Measurements from ENCODE around the gene RNF141. TPM values are rescaled to one million over a fixed set of nuclear protein-coding genes. Genes with fewer than 3 reads are reported as not detected.

The RNF141 gene
- total RNA-seq, 1 experiment from 2014 or later = 23.2 TPM

DNA sequence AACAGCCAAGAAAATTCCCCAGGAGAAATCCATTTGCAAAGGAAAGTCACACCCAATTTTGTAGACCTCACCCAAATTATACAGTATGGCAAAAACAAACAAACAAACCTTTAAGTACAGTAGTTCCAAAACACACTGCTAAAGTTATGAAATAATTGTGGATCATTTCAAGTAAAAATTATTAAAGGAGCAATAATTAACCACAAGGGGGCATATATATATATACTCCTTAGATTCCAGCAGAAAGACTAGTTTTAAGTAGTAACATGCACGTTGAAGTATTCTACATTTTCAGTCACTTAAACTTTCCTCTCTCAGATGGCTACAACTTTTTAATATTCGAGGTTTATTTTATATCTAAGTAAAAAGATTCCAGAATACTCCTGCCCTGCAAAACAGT is 26.8 kb downstream of the RNF141 start (continued):
- TF ChIP-seq, protein P1, sequence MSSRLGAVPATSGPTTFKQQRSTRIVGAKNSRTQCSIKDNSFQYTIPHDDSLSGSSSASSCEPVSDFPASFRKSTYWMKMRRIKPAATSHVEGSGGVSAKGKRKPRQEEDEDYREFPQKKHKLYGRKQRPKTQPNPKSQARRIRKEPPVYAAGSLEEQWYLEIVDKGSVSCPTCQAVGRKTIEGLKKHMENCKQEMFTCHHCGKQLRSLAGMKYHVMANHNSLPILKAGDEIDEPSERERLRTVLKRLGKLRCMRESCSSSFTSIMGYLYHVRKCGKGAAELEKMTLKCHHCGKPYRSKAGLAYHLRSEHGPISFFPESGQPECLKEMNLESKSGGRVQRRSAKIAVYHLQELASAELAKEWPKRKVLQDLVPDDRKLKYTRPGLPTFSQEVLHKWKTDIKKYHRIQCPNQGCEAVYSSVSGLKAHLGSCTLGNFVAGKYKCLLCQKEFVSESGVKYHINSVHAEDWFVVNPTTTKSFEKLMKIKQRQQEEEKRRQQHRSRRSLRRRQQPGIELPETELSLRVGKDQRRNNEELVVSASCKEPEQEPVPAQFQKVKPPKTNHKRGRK (CRISPR knock-in tag; IDR thresholded peaks at IDR 0.05; ENCODE audit: borderline replicate concordance) = no peak
- TF ChIP-seq, protein P2, sequence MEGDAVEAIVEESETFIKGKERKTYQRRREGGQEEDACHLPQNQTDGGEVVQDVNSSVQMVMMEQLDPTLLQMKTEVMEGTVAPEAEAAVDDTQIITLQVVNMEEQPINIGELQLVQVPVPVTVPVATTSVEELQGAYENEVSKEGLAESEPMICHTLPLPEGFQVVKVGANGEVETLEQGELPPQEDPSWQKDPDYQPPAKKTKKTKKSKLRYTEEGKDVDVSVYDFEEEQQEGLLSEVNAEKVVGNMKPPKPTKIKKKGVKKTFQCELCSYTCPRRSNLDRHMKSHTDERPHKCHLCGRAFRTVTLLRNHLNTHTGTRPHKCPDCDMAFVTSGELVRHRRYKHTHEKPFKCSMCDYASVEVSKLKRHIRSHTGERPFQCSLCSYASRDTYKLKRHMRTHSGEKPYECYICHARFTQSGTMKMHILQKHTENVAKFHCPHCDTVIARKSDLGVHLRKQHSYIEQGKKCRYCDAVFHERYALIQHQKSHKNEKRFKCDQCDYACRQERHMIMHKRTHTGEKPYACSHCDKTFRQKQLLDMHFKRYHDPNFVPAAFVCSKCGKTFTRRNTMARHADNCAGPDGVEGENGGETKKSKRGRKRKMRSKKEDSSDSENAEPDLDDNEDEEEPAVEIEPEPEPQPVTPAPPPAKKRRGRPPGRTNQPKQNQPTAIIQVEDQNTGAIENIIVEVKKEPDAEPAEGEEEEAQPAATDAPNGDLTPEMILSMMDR (IDR thresholded peaks at IDR 0.05) = no peak
- no peak for TF ChIP-seq ZNF423 (CRISPR knock-in tag; IDR thresholded peaks at IDR 0.05)
- TF ChIP-seq NR1H2 (CRISPR knock-in tag; IDR thresholded peaks at IDR 0.05) = no peak
- TF ChIP-seq GRHL2 (CRISPR knock-in tag; IDR thresholded peaks at IDR 0.05; ENCODE audit: insufficient replicate concordance, severe bottlenecking) = no peak
- no peak for TF ChIP-seq RELA (CRISPR knock-in tag; IDR thresholded peaks at IDR 0.05; ENCODE audit: borderline replicate concordance)
- no peak for TF ChIP-seq JUN (CRISPR knock-in tag; IDR thresholded peaks at IDR 0.05)
- TF ChIP-seq, protein P3, sequence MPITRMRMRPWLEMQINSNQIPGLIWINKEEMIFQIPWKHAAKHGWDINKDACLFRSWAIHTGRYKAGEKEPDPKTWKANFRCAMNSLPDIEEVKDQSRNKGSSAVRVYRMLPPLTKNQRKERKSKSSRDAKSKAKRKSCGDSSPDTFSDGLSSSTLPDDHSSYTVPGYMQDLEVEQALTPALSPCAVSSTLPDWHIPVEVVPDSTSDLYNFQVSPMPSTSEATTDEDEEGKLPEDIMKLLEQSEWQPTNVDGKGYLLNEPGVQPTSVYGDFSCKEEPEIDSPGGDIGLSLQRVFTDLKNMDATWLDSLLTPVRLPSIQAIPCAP (CRISPR knock-in tag; IDR thresholded peaks at IDR 0.05) = no peak
- TF ChIP-seq GABPB1 (CRISPR knock-in tag; IDR thresholded peaks at IDR 0.05) = no peak
- no peak for TF ChIP-seq FOXK1 (CRISPR knock-in tag; IDR thresholded peaks at IDR 0.05)
- TF ChIP-seq ZNF263 (CRISPR knock-in tag; IDR thresholded peaks at IDR 0.05; ENCODE audit: low read depth) = no peak
- no peak for TF ChIP-seq ZNF121 (CRISPR knock-in tag; IDR thresholded peaks at IDR 0.05)

DNA sequence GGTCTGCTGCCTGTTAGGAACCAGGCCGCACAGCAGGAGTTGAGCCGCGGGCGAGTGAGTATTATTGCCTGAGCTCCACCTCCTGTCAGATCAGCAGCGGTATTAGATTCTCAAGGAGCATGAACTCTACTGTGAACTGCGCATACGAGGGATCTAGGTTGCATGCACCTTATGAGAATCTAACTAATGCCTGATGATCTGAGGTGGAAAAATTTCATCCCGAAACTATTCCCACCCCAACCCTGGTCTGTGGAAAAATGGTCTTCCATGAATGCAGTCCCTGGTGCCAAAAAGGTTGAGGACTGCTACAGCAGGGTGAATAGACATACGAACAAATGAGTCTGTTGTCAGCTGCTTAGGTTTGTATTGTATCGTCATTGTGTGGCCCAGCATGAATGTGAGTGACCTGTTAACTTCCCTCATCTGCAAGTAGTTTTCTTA is 29.8 kb downstream of the RNF141 start:
- DNase-seq (ENCODE audit: low spot score) (peak; percentile 47), ATAC-seq (peak; percentile 4; the same call in 1 of the 2 replicates)
- CTCF ChIA-PET = interaction anchor here (0.6 to 2.0 kb wide), 2 partner anchors 30 to 275 kb away, joined by 3 to 15 read pairs; partner anchors contain the start of gene RNF141
- Mint-ChIP-seq H3K4me1 (no peaks in the 10 kb centered on the region; the same call in 1 of the 2 replicates), H3K4me3 (peak overlapping the region; percentile 18), H3K27me3 (ENCODE audit: low read depth) (peaks cover 18% of the 10 kb centered on the region), H3K36me3 (no peaks in the 10 kb centered on the region), H3K9me3 (no peaks in the 10 kb centered on the region), H3K27ac (peak overlapping the region; percentile 19; the same call in 1 of the 2 replicates)
- POLR2A ChIA-PET = no interaction called here
- TF ChIP-seq ELF4 (CRISPR knock-in tag; IDR thresholded peaks at IDR 0.05; ENCODE audit: low read depth) = no peak
- TF ChIP-seq EMX1 (CRISPR knock-in tag; IDR thresholded peaks at IDR 0.05) = no peak
- TF ChIP-seq, protein P4, sequence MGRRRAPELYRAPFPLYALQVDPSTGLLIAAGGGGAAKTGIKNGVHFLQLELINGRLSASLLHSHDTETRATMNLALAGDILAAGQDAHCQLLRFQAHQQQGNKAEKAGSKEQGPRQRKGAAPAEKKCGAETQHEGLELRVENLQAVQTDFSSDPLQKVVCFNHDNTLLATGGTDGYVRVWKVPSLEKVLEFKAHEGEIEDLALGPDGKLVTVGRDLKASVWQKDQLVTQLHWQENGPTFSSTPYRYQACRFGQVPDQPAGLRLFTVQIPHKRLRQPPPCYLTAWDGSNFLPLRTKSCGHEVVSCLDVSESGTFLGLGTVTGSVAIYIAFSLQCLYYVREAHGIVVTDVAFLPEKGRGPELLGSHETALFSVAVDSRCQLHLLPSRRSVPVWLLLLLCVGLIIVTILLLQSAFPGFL (CRISPR knock-in tag; IDR thresholded peaks at IDR 0.05; ENCODE audit: borderline replicate concordance) = no peak
- no peak for TF ChIP-seq ZBTB21 (CRISPR knock-in tag; IDR thresholded peaks at IDR 0.05; ENCODE audit: borderline replicate concordance)
- no peak for TF ChIP-seq IRF2 (CRISPR knock-in tag; IDR thresholded peaks at IDR 0.05; ENCODE audit: borderline replicate concordance, low read depth)
- TF ChIP-seq CREB1 (CRISPR knock-in tag; IDR thresholded peaks at IDR 0.05) = no peak
- TF ChIP-seq, protein P5, sequence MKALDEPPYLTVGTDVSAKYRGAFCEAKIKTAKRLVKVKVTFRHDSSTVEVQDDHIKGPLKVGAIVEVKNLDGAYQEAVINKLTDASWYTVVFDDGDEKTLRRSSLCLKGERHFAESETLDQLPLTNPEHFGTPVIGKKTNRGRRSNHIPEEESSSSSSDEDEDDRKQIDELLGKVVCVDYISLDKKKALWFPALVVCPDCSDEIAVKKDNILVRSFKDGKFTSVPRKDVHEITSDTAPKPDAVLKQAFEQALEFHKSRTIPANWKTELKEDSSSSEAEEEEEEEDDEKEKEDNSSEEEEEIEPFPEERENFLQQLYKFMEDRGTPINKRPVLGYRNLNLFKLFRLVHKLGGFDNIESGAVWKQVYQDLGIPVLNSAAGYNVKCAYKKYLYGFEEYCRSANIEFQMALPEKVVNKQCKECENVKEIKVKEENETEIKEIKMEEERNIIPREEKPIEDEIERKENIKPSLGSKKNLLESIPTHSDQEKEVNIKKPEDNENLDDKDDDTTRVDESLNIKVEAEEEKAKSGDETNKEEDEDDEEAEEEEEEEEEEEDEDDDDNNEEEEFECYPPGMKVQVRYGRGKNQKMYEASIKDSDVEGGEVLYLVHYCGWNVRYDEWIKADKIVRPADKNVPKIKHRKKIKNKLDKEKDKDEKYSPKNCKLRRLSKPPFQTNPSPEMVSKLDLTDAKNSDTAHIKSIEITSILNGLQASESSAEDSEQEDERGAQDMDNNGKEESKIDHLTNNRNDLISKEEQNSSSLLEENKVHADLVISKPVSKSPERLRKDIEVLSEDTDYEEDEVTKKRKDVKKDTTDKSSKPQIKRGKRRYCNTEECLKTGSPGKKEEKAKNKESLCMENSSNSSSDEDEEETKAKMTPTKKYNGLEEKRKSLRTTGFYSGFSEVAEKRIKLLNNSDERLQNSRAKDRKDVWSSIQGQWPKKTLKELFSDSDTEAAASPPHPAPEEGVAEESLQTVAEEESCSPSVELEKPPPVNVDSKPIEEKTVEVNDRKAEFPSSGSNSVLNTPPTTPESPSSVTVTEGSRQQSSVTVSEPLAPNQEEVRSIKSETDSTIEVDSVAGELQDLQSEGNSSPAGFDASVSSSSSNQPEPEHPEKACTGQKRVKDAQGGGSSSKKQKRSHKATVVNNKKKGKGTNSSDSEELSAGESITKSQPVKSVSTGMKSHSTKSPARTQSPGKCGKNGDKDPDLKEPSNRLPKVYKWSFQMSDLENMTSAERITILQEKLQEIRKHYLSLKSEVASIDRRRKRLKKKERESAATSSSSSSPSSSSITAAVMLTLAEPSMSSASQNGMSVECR (CRISPR knock-in tag; IDR thresholded peaks at IDR 0.05; ENCODE audit: borderline replicate concordance) = no peak
- TF ChIP-seq, protein P6, sequence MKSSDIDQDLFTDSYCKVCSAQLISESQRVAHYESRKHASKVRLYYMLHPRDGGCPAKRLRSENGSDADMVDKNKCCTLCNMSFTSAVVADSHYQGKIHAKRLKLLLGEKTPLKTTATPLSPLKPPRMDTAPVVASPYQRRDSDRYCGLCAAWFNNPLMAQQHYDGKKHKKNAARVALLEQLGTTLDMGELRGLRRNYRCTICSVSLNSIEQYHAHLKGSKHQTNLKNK (CRISPR knock-in tag; IDR thresholded peaks at IDR 0.05) = peak; percentile 92; the same call in 1 of the 2 replicates
- TF ChIP-seq NFYB (CRISPR knock-in tag; conservative IDR thresholded peaks at IDR 0.05; ENCODE audit: low read depth) = no peak
- TF ChIP-seq, protein P7, sequence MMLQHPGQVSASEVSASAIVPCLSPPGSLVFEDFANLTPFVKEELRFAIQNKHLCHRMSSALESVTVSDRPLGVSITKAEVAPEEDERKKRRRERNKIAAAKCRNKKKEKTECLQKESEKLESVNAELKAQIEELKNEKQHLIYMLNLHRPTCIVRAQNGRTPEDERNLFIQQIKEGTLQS (CRISPR knock-in tag; conservative IDR thresholded peaks at IDR 0.05) = no peak
- 0 out of 2 replicates have a peak, but pooled peaks have one; percentile 44 for TF ChIP-seq TP53 (CRISPR knock-in tag; IDR thresholded peaks at IDR 0.05)
- TF ChIP-seq, protein P8, sequence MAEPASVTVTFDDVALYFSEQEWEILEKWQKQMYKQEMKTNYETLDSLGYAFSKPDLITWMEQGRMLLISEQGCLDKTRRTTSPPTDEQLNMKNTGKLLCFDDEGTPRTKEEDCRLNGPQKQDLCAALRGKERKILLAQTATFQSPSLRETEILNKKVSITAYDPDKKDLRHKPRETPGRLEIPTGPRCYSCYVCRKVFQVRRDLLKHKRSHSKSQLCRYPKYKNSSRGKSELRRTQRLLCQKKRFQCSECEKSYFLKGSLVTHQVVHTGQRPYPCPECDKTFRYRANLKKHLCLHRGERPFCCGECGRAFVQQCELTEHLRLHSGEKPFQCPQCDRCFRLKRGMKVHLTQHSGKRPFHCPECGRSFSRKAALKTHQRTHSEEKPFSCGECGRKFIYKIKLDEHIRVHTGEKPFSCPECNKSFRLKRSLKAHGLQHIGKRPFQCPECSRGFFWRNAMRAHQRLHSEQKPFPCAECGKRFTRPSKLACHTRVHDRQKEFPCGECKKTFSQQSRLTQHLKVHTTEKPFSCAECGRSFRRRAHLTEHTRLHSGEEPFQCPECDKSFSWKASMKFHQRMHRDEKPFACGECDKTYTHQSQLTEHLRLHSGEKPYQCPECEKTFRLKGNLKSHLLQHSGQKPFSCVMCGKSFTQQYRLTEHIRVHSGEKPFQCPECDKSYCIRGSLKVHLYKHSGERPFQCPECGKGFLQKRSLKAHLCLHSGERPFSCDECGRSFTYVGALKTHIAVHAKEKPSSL (CRISPR knock-in tag; conservative IDR thresholded peaks at IDR 0.05) = no peak
- TF ChIP-seq ZNF416 (CRISPR knock-in tag; IDR thresholded peaks at IDR 0.05) = no peak
- TF ChIP-seq ZNF263 (CRISPR knock-in tag; IDR thresholded peaks at IDR 0.05; ENCODE audit: low read depth) = no peak

Data from WTC11 (cell line).